Breast epithelium (tissue), 4 donors: ENCODE data around the gene LBHD1. TPM values are rescaled to one million over a fixed set of nuclear protein-coding genes. Genes with fewer than 3 reads are reported as not detected.
A peak's percentile ranks its signal among the peaks of the same experiment; 100 is the strongest.

Source experiments
- DNase-seq, 2 donors: peaks; one replicate each; pipeline ENCODE4 v3.0.0-alpha.2; 2019; ENCODE audit warnings: low spot score in 2 of 2
- H3K27ac ChIP-seq, 2 donors: fragments of 200-600 bp; sonication (generic) in 1 of 2; one replicate each; pipeline ENCODE4 v1.5.1; 2016 to 2019; ENCODE audit warnings: mild to moderate bottlenecking in 1 of 2
- H3K27me3 ChIP-seq, 2 donors: fragments of 200-600 bp; sonication (generic) in 1 of 2; one replicate each; pipeline versions ENCODE4 v1.5.1 to v1.6.0; 2017 to 2019; ENCODE audit warnings: control low read depth in 1 of 2, mild to moderate bottlenecking in 1 of 2
- H3K36me3 ChIP-seq: fragments of 200-600 bp; one replicate; pipeline ENCODE4 v1.5.1; 2019
- H3K4me1 ChIP-seq, 2 donors: fragments of 200-600 bp; sonication (generic); one replicate each; pipeline ENCODE4 v1.5.1; 2016 to 2019; ENCODE audit warnings: control low read depth in 1 of 2
- H3K4me3 ChIP-seq, 3 donors: fragments of 200-600 bp; sonication (generic); 1 replicate in 2 of 3; 2 replicates in 1 of 3; pipeline ENCODE4 v1.5.1; 2016 to 2019; ENCODE audit warnings: mild to moderate bottlenecking in 3 of 3, moderate library complexity in 2 of 3
- H3K9me3 ChIP-seq, 2 donors: fragments of 200-600 bp; sonication (generic) in 1 of 2; one replicate each; pipeline ENCODE4 v1.5.1; 2016 to 2019; ENCODE audit warnings: control low read depth in 1 of 2
- POLR2A ChIP-seq: fragments of 450-650 bp; IDR thresholded peaks from one replicate; pipeline ENCODE4 v1.6.1; 2016; ENCODE audit warnings: antibody characterized with exemption, mild to moderate bottlenecking, moderate library complexity
- POLR2AphosphoS5 ChIP-seq, 3 donors: sonication (generic); formaldehyde crosslinking; IDR thresholded peaks; one replicate each; pipeline ENCODE4 v1.6.1; 2017; ENCODE audit warnings: antibody characterized with exemption in 3 of 3
- intact Hi-C: fragments of 100-400 bp; cut with DNase I; formaldehyde crosslinking; loops from one replicate; pipeline ENCODE4 v1.15.1; 2023; ENCODE audit warnings: low total_unique reads
- total RNA-seq, 3 donors: library from RNA; depleted of rRNA; stranded (reverse); fragments of >200 nt; gene quantifications; one replicate each; pipeline ENCODE4 v1.1.0, GENCODE V29; 2016
- TF ChIP-seq, protein P1 (sequence below), 3 donors: fragments of 450-650 bp; IDR thresholded peaks; one replicate each; pipeline ENCODE4 v1.5.1; 2016 to 2017; ENCODE audit warnings: antibody characterized with exemption in 3 of 3, mild to moderate bottlenecking in 3 of 3, moderate library complexity in 3 of 3

LBHD1 gene
- total RNA-seq, 3 donors from 2014 or later: 4.3 to 6.0 (median 5.6) TPM

DNA sequence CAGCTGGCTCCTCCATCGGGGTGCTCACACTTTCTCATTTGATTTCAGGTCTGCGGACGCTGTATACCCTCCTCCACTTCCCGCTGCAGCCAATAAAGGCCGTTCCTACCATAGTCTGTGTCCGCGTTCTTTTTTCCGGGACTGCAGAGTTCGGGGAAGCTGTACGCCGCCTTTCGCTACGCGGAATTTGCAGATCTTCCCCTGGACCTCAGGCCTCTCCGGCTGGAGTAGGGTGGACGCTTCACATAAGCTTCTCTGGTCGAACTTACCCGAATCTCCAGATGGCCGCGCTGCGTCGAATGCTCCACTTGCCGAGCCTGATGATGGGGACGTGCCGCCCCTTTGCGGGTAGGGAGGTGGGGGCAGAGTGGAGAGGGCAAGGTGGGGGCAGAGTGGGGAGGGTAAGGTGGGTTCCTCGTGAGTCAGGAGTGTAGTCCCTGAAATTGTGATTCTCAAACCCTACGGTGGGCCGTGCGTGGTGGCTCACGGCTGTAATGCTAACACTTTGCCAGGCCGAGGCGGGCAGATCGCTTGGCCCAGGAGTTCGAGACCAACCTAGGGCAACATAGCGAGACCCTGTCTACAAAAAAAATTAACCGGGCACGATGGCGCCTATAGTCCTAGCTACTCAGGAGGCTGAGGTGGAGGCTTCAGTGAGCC is 6.3 kb downstream of the LBHD1 start:
- Histone ChIP-seq H3K9me3 (no peaks in the 10 kb centered on the region), H3K27me3 (no peaks in the 10 kb centered on the region), H3K36me3 (no peaks in the 10 kb centered on the region), H3K27ac (peak overlapping the region; percentile 89 to 93), H3K4me3 (peak overlapping the region; percentile 62 to 85 (median 83)), H3K4me1 (peaks cover 9 to 19% of the 10 kb centered on the region in 2 donors)
- intact Hi-C loops: no loop called here
- TF ChIP-seq, protein P1, sequence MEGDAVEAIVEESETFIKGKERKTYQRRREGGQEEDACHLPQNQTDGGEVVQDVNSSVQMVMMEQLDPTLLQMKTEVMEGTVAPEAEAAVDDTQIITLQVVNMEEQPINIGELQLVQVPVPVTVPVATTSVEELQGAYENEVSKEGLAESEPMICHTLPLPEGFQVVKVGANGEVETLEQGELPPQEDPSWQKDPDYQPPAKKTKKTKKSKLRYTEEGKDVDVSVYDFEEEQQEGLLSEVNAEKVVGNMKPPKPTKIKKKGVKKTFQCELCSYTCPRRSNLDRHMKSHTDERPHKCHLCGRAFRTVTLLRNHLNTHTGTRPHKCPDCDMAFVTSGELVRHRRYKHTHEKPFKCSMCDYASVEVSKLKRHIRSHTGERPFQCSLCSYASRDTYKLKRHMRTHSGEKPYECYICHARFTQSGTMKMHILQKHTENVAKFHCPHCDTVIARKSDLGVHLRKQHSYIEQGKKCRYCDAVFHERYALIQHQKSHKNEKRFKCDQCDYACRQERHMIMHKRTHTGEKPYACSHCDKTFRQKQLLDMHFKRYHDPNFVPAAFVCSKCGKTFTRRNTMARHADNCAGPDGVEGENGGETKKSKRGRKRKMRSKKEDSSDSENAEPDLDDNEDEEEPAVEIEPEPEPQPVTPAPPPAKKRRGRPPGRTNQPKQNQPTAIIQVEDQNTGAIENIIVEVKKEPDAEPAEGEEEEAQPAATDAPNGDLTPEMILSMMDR (IDR thresholded peaks at IDR 0.05): no peak
- TF ChIP-seq POLR2A (no peak), POLR2AphosphoS5 (IDR thresholded peaks at IDR 0.05) (no peak)
- DNase-seq: no peak

DNA sequence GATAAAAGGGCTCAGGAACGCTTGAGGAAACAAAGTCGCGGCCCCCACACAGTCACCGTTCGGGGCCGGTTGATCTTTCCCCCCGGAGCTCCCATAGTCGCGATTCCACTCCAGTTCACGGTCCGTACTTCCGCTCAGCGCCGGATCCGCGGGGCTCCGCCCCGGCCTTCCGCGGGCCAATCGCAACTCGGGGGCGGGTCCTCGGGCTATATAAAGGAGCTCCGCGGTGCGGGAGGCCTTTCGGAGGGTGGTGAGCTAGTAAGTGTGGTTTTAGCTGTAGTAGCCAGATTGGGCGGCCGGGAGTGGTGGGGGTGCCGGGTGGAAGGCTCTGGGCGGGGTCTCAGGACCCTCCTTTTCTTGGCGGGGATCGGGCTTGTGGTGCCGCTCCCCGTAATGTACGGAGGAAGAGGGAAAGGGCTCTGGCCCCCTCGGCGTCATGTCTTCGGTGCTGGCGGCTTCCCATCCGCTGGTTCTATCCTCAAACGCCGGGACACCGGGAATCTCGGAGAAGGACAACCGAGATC is 6.9 kb downstream of the LBHD1 start, which contains the start of the genes C11orf98 and CSKMT:
TSS of gene C11orf98 (minus strand) at position 136 of the 524 bp plus-strand sequence. CDS start at position 95, 41 bp downstream.
TSS of gene CSKMT (plus strand) at position 238 of the 524 bp plus-strand sequence. CDS start 568 bp downstream, outside the sequence.
- H3K36me3 ChIP-seq: no peaks in the 10 kb centered on the region
- peak; percentile 93 to 97 for DNase-seq
- no peaks in the 10 kb centered on the region for H3K9me3 ChIP-seq
- H3K4me1 ChIP-seq: peaks cover 8 to 19% of the 10 kb centered on the region in 2 donors
- H3K27me3 ChIP-seq: no peaks in the 10 kb centered on the region
- TF ChIP-seq POLR2A: peak; percentile 98
- TF ChIP-seq POLR2AphosphoS5 (IDR thresholded peaks at IDR 0.05): peak; percentile 97 to 99 (median 99)
- TF ChIP-seq, protein P1 (IDR thresholded peaks at IDR 0.05): no peak
- peak within 1 kb of the TSS; percentile 89 to 93 for H3K27ac ChIP-seq
- H3K4me3 ChIP-seq: peak within 1 kb of the TSS; percentile 62 to 85 (median 83)
- intact Hi-C loops: no loop called here

DNA sequence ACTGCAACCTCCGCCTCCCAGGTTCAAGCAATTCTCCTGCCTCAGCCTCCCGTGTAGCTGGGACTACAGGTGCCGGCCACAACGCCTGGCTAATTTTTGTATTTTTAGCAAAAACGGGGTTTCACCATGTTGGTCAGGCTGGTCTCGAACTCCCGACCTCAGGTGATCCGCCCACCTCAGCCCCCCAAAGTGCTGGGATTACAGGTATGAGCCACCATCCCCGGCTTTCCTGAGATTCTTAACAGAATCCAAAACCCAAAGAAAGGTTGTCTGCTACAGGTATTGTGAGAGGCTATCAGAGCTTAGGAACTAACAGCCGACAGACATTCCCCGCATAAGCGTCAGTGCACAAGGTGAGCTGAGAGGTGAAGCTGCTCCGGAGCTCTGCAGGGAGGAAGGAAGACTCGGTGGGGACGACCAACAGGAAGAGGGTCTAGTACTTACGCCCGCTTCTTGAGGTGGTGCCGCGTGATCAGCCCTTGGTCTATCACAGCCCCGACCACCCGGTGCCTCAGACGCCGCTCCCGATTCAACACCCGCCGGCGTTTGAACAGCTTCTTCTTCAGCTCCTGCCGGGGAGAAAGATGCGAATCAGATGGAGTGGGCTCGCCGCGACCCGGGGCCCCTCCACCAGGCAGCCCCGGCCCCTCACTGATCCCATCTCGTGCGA is 7.5 kb downstream of the LBHD1 start:
- Histone ChIP-seq H3K9me3 (no peaks in the 10 kb centered on the region), H3K4me3 (peak overlapping the region; percentile 62 to 85 (median 83)), H3K36me3 (no peaks in the 10 kb centered on the region), H3K27ac (peak overlapping the region; percentile 89 to 93), H3K4me1 (peaks cover 8 to 19% of the 10 kb centered on the region in 2 donors), H3K27me3 (no peaks in the 10 kb centered on the region)
- intact Hi-C loops: no loop called here
- DNase-seq: peak; percentile 54 to 61
- TF ChIP-seq POLR2AphosphoS5 (IDR thresholded peaks at IDR 0.05) (no peak), POLR2A (no peak)
- TF ChIP-seq, protein P1 (IDR thresholded peaks at IDR 0.05): no peak

DNA sequence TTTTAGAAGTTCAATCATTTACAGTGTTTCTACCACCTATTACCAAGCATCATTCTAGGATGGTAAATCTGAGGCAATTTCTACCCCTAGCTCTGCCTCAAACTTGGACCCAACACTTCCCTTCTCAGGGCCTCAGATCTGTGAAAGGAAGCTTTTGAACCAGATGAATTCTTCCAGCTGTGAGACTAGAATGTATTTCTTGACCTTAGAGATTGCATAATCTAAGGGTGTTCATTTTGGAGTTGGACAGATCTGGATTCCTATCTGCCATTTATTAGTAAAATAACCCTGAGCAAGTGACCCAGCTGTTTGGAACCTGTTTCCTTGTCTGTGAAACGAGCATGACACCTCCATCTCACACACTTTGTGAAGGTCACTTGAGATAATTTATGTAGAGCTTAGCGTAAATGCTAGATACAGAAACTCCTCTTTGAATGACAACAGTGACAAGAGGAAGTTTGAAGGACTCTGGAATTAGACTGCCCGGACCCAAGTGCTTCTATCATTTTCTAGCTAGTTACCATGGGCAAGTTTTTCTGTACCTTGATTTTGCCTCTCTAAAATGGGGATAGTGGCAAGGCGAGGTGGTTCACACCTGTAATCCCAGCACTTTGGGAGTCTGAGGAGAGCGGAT is 15.2 kb downstream of the LBHD1 start:
- Histone ChIP-seq H3K9me3 (no peaks in the 10 kb centered on the region), H3K36me3 (no peaks in the 10 kb centered on the region), H3K27ac (no peak overlapping the region), H3K27me3 (no peaks in the 10 kb centered on the region), H3K4me1 (peaks cover 0 to 1% of the 10 kb centered on the region in 2 donors), H3K4me3 (no peak overlapping the region)
- intact Hi-C loops: no loop called here
- TF ChIP-seq POLR2A: no peak
- no peak for TF ChIP-seq POLR2AphosphoS5 (IDR thresholded peaks at IDR 0.05)
- TF ChIP-seq, protein P1 (IDR thresholded peaks at IDR 0.05): no peak
- no peak for DNase-seq
